Measurements from ENCODE around the gene JUP.

Gene JUP

GRCh38 chr17:41824086-41824485 is 37.6 kb upstream of the JUP start:
- no peak overlapping the region for H3K4me3 ChIP-seq (ENCODE audit: low read depth, low read length)
- TF ChIP-seq, protein P1, sequence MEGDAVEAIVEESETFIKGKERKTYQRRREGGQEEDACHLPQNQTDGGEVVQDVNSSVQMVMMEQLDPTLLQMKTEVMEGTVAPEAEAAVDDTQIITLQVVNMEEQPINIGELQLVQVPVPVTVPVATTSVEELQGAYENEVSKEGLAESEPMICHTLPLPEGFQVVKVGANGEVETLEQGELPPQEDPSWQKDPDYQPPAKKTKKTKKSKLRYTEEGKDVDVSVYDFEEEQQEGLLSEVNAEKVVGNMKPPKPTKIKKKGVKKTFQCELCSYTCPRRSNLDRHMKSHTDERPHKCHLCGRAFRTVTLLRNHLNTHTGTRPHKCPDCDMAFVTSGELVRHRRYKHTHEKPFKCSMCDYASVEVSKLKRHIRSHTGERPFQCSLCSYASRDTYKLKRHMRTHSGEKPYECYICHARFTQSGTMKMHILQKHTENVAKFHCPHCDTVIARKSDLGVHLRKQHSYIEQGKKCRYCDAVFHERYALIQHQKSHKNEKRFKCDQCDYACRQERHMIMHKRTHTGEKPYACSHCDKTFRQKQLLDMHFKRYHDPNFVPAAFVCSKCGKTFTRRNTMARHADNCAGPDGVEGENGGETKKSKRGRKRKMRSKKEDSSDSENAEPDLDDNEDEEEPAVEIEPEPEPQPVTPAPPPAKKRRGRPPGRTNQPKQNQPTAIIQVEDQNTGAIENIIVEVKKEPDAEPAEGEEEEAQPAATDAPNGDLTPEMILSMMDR (IDR thresholded peaks at IDR 0.05; ENCODE audit: low read depth, low read length): no peak
- TF ChIP-seq POLR2A (IDR thresholded peaks at IDR 0.05; ENCODE audit: extremely low read depth, insufficient read length): no peak
- TF ChIP-seq, protein P2, sequence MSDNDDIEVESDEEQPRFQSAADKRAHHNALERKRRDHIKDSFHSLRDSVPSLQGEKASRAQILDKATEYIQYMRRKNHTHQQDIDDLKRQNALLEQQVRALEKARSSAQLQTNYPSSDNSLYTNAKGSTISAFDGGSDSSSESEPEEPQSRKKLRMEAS (IDR thresholded peaks at IDR 0.05; ENCODE audit: low read depth, low read length): no peak
- no peak for DNase-seq (ENCODE audit: low read depth)

- DNase-seq (ENCODE audit: low read depth): no peak
- no peak for TF ChIP-seq MYC (IDR thresholded peaks at IDR 0.05; ENCODE audit: low read depth, low read length)
- H3K4me3 ChIP-seq (ENCODE audit: low read depth, low read length): no peak overlapping the region
Observed at GRCh38 chr17:41823580-41823979, 37.1 kb upstream of the JUP start.

GRCh38 chr17:41823141-41823524 is 36.6 kb upstream of the JUP start:
- no peak for DNase-seq (ENCODE audit: low read depth)
- TF ChIP-seq, protein P2 (IDR thresholded peaks at IDR 0.05; ENCODE audit: low read depth, low read length): no peak
- TF ChIP-seq MYC (IDR thresholded peaks at IDR 0.05; ENCODE audit: low read depth, low read length): no peak
- TF ChIP-seq, protein P1 (IDR thresholded peaks at IDR 0.05; ENCODE audit: low read depth, low read length): no peak
- TF ChIP-seq POLR2A (IDR thresholded peaks at IDR 0.05; ENCODE audit: extremely low read depth, insufficient read length): no peak

GRCh38 chr17:41822216-41823140 is 36.0 kb upstream of the JUP start:
- DNase-seq (ENCODE audit: low read depth): no peak
- TF ChIP-seq, protein P1 (IDR thresholded peaks at IDR 0.05; ENCODE audit: low read depth, low read length): no peak
- TF ChIP-seq, protein P2 (IDR thresholded peaks at IDR 0.05; ENCODE audit: low read depth, low read length): no peak
- TF ChIP-seq POLR2A (IDR thresholded peaks at IDR 0.05; ENCODE audit: extremely low read depth, insufficient read length) (no peak), MYC (IDR thresholded peaks at IDR 0.05; ENCODE audit: low read depth, low read length) (no peak)
- H3K4me3 ChIP-seq (ENCODE audit: low read depth, low read length): no peak overlapping the region

More at GRCh38 chr17:41823141-41823524, 36.6 kb upstream of the JUP start:
- no peak overlapping the region for H3K4me3 ChIP-seq (ENCODE audit: low read depth, low read length)

DNA sequence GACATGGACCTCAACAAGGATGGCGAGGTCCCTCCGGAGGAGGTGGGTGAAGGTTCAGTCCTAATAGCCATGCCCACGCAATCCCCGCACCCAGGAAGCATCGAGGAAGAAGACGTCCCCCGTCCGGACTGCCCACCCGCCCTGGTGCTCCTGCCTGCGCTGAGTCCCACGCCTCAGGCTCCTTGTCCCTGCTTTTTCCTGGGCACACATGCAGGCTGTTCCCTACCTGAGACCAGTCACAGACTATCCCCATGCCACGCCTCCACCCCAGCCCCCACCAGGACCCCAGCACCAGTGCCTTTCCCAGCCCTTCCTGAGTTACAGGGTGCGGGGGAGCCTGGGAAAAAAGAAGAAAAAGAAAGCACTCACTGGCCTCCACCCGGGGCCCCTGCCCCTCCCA is 35.3 kb upstream of the JUP start:
- TF ChIP-seq, protein P1 (IDR thresholded peaks at IDR 0.05; ENCODE audit: low read depth, low read length): no peak
- TF ChIP-seq POLR2A (IDR thresholded peaks at IDR 0.05; ENCODE audit: extremely low read depth, insufficient read length) (no peak), MYC (IDR thresholded peaks at IDR 0.05; ENCODE audit: low read depth, low read length) (no peak)
- TF ChIP-seq, protein P2 (IDR thresholded peaks at IDR 0.05; ENCODE audit: low read depth, low read length): no peak
- H3K4me3 ChIP-seq (ENCODE audit: low read depth, low read length): no peak overlapping the region
- no peak for DNase-seq (ENCODE audit: low read depth)

- TF ChIP-seq MYC (IDR thresholded peaks at IDR 0.05; ENCODE audit: low read depth, low read length): no peak
- H3K4me3 ChIP-seq (ENCODE audit: low read depth, low read length): no peak overlapping the region
- DNase-seq (ENCODE audit: low read depth): no peak
Observed at GRCh38 chr17:41818024-41818423, 31.5 kb upstream of the JUP start.

Measured in NB4 (cell line).